Left lung (tissue), 10 donors: ENCODE measurements around the gene NR2F1-AS1. TPM values are rescaled to one million over a fixed set of nuclear protein-coding genes. Genes with fewer than 3 reads are reported as not detected.
A peak's percentile ranks its signal among the peaks of the same experiment; 100 is the strongest.

Experiments
- ATAC-seq: fragments of 200-7000 bp; cut with Tn5 transposase; one replicate; pipeline ENCODE4 v1.9.1; 2020; ENCODE audit warnings: moderate library complexity
- DNase-seq, 4 donors: peaks; one replicate each; pipeline ENCODE4 v3.0.0-alpha.2; 2013 to 2020
- H3K27ac ChIP-seq, 2 donors: fragments of 200-600 bp; sonication (generic) in 1 of 2; one replicate each; pipeline versions ENCODE4 v1.5.0 to v1.8.0; 2020 to 2021
- H3K27me3 ChIP-seq, 2 donors: fragments of 200-600 bp; sonication (generic) in 1 of 2; one replicate each; pipeline versions ENCODE4 v1.5.0 to v1.8.0; 2020 to 2021
- H3K36me3 ChIP-seq, 2 donors: fragments of 200-600 bp; sonication (generic) in 1 of 2; one replicate each; pipeline versions ENCODE4 v1.5.0 to v1.8.0; 2020 to 2021
- H3K4me1 ChIP-seq, 2 donors: fragments of 200-600 bp; one replicate each; pipeline ENCODE4 v1.8.0; 2021
- H3K4me3 ChIP-seq, 2 donors: fragments of 200-600 bp; sonication (generic) in 1 of 2; one replicate each; pipeline versions ENCODE4 v1.5.0 to v1.8.0; 2020 to 2021; ENCODE audit warnings: mild to moderate bottlenecking in 1 of 2
- H3K9me3 ChIP-seq, 2 donors: fragments of 200-600 bp; sonication (generic) in 1 of 2; one replicate each; pipeline versions ENCODE4 v1.5.0 to v1.8.0; 2020 to 2021
- intact Hi-C, 2 donors: fragments of 100-400 bp; cut with DNase I; formaldehyde crosslinking; loops; one replicate each; pipeline versions ENCODE4 v1.11.2 to v1.14.2; 2022
- polyA plus RNA-seq, 6 donors: library from polyadenylated mRNA; unstranded; fragments of 120-200 nt; gene quantifications; one replicate each; pipeline ENCODE4 v1.2.1, GENCODE V29; 2013; ENCODE audit not compliant: insufficient read length in 6 of 6
- total RNA-seq, 2 donors: library from RNA; stranded (reverse); fragmentation: NEBNext Ultra II Directional; extraction: Animal tissue kit (Norgen Biotek cat#: 25700); gene quantifications; one replicate each; pipeline ENCODE4 v1.2.1, GENCODE V29; 2021
- TF ChIP-seq, protein P1 (sequence below), 2 donors: fragments of 200-600 bp; sonication (generic) in 1 of 2; IDR thresholded peaks; one replicate each; pipeline versions ENCODE4 v1.5.0 to v1.8.0; 2021; ENCODE audit warnings: antibody characterized with exemption in 2 of 2
- donor health status: DM: no; HTN: yes; CAD: no.
- donor health status: DM: no; HTN: no; CAD: no.

Gene NR2F1-AS1
- total and polyA plus RNA-seq, 8 donors: 10.5 to 66.3 (median 48.3) TPM

DNA sequence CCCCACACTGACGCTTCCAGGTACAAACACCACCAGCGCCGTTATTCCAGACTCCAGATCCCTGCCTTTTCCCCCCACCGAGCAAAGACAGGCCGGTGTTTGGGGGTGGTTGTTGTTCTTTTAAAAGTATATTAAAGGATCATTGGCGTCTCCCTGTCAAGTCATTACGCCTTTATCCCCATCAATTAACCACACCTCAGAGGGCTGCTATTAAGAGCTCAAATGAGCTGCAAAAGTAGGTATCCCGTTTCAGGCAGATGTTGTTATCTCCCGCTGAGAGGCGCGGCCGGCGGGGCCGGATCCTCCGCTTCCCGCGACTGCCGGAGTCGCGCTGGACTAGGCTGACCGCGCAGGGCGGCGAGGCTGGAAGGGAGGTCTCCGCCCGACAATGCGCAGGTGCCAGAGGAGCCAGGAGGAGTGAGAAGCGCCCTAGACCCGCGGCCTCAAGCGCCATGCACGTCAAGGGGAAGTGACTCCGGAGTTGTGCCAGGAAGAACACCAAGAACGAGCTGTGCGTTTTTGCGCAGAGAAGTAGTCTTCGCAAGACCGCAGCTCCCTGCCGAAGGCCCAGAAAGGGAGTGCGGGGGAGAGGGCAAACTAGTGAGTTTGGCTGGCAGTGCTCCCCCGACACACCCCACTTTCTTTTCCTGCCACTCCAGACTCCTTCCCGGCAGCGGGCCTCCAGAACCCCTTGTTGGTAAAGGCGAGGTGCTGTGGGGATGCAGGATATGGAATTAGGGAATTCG is 8.2 kb downstream of the NR2F1-AS1 start:
- Histone ChIP-seq H3K27ac (no peak overlapping the region), H3K4me1 (peaks cover 0 to 29% of the 10 kb centered on the region in 2 donors)

DNA sequence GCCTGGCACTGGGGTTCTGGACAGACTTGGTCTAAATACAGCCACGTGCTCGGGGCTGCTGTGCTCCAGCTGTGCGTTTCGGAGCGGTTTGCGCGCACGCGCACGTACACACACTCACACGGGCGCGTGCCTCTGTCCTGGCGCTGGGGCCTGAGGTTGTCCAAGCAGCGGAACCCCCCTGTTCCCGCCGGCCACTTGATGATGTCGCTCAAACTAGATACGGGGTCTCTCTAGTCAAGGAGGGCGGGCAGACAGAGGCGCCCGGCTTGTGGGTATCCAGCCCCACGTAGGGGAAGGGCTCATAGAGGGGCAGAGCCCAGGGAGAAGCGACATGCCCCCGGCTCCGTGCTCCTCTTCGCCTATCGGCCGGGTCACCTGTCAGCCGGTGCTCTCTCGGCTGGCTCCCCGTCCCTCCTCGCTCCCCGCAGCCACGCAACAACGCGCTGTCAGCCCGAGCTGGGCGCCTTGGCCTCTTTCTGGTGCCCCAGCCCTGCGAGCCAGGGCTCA is 8.9 kb downstream of the NR2F1-AS1 start:
- no peaks in the 10 kb centered on the region for H3K9me3 ChIP-seq
- TF ChIP-seq, protein P1, sequence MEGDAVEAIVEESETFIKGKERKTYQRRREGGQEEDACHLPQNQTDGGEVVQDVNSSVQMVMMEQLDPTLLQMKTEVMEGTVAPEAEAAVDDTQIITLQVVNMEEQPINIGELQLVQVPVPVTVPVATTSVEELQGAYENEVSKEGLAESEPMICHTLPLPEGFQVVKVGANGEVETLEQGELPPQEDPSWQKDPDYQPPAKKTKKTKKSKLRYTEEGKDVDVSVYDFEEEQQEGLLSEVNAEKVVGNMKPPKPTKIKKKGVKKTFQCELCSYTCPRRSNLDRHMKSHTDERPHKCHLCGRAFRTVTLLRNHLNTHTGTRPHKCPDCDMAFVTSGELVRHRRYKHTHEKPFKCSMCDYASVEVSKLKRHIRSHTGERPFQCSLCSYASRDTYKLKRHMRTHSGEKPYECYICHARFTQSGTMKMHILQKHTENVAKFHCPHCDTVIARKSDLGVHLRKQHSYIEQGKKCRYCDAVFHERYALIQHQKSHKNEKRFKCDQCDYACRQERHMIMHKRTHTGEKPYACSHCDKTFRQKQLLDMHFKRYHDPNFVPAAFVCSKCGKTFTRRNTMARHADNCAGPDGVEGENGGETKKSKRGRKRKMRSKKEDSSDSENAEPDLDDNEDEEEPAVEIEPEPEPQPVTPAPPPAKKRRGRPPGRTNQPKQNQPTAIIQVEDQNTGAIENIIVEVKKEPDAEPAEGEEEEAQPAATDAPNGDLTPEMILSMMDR (IDR thresholded peaks at IDR 0.05): no peak
- DNase-seq: no peak
- no peak overlapping the region for H3K27ac ChIP-seq
- H3K36me3 ChIP-seq: no peaks in the 10 kb centered on the region
- intact Hi-C loops: no loop called here
- peaks cover 0 to 29% of the 10 kb centered on the region in 2 donors for H3K4me1 ChIP-seq
- peak; percentile 22 for ATAC-seq
- no peak overlapping the region for H3K4me3 ChIP-seq
- peaks cover 70 to 100% of the 10 kb centered on the region in 2 donors for H3K27me3 ChIP-seq

More for the DNA sequence above, 8.2 kb downstream of the NR2F1-AS1 start:
- Histone ChIP-seq H3K36me3 (no peaks in the 10 kb centered on the region), H3K9me3 (no peaks in the 10 kb centered on the region), H3K4me3 (no peak overlapping the region), H3K27me3 (peaks cover 70 to 100% of the 10 kb centered on the region in 2 donors)
- ATAC-seq: no peak
- no peak for DNase-seq
- TF ChIP-seq, protein P1 (IDR thresholded peaks at IDR 0.05): no peak
- intact Hi-C loops: no loop called here

DNA sequence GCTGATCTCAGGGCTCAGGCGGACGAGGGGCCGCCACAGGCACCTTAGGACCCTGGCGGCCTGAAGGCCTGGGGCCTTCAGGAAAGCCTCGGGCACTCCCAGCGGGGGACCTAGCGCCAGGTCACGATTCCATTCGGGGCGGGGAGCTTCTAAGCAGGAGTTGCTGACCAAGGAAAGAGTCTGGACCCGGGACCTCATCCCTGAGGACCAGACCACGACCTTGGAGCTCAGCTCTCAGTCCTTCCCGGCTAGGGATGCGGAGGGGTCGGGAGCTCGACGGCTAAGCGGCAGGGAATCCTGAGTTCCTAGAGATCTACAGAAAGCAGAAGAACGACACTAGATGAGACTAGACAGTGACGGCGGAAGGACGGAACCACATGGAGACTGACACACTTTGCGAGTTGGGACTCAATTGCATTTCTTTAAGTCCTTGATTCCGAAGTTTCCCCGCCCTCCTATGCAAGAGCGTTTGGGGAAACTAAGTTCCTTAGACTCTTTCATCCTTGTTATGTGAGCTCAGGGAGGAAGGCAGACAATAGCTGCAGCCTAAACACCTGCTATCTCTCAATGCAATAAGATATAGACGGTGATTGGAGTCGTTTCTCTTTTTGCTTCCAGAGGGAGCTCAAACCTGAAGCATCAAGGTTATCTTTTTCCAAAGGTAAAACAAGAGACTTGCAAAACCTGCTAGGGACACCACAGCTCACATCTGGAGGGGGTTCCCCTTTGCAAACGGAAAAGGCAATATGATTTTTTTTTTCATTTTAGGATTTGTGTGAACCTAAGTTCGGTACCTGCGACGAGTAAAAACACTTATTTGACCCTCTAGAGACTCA is 9.7 kb downstream of the NR2F1-AS1 start:
- Histone ChIP-seq H3K4me3 (no peak overlapping the region), H3K4me1 (peaks cover 0 to 29% of the 10 kb centered on the region in 2 donors), H3K36me3 (no peaks in the 10 kb centered on the region), H3K27ac (no peak overlapping the region), H3K9me3 (no peaks in the 10 kb centered on the region), H3K27me3 (peaks cover 70 to 100% of the 10 kb centered on the region in 2 donors)
- ATAC-seq: no peak
- DNase-seq: no peak
- TF ChIP-seq, protein P1 (IDR thresholded peaks at IDR 0.05): no peak
- intact Hi-C loops: no loop called here

DNA sequence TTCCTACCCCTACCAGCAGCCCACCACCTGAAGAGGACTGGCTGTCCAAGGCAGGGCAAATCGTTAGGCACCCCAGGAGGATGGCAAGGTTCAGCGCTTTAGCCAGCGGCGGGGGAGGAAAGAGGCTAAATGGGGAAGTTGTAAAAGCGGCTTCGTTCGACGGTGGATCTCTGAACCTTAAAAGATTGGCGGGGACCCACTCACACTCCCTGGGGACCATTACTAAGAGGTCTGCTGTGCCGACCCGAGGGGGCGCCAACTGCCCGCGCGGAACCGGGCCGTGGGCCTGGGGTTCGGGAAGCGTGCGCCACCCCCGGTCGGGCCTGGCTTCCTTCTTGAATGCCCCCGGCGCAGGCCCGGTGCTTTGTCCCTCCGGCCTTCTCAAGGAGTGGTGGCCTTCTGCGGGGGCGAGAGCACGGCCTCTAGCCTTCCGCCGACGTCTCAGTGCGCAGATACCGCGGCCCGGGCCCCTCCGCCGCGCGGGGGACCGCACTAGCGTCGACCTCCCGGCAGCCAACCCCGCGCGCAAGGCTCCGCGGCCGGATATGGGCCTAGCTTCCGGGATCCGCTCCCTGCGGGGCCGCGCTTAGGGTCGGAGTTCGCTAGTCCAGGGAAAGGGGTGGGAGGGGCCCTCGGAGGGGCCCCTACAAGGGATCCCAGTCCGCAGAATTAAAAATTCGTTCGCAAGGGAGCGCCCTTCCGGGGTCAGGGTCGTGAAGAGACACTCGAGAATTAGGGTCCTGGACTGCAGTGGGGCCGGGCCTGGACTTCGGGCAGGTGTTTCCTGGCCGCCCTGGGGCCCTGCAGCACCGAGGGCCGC is 10.5 kb downstream of the NR2F1-AS1 start:
- no peaks in the 10 kb centered on the region for H3K36me3 ChIP-seq
- no peaks in the 10 kb centered on the region for H3K9me3 ChIP-seq
- H3K4me1 ChIP-seq: peaks cover 0 to 29% of the 10 kb centered on the region in 2 donors
- peaks cover 67 to 95% of the 10 kb centered on the region in 2 donors for H3K27me3 ChIP-seq
- DNase-seq (peak in 1 of 4 donors; percentile 72), ATAC-seq (peak; percentile 21)
- TF ChIP-seq, protein P1 (IDR thresholded peaks at IDR 0.05): no peak
- H3K27ac ChIP-seq: no peak overlapping the region
- peak overlapping the region in 1 of 2 donors; percentile 13 for H3K4me3 ChIP-seq
- intact Hi-C loops: no loop called here
